Activated B cell treated with CpG ODN at 0.5 μM for 24 hours (primary cell): ENCODE data around the gene ZC3H6. TPM values are rescaled to one million over a fixed set of nuclear protein-coding genes. Genes with fewer than 3 reads are reported as not detected.
"Not testable (repeated sequence)": the region's sequence is repeated elsewhere in the genome, so short reads cannot be mapped to it uniquely, and the experiment has no call there.

Source experiments
- ATAC-seq: fragments of 200-7000 bp; cut with Tn5 transposase; one replicate; pipeline ENCODE4 v1.10.0; 2021; ENCODE audit warnings: low read depth, mild to moderate bottlenecking, moderate library complexity
- CTCF ChIA-PET: fragments of 350-600 bp; sonication (Branson Sonifier 250); formaldehyde crosslinking; loops from one replicate; lab custom pipeline; 2021; ENCODE audit warnings: antibody characterized with exemption; lab: Charles Lee
- POLR2A ChIA-PET: fragments of 350-600 bp; sonication (Branson Sonifier 250); formaldehyde crosslinking; loops from one replicate; lab custom pipeline; 2021; ENCODE audit warnings: antibody characterized with exemption; lab: Charles Lee
- DNase-seq: peaks from one replicate; pipeline ENCODE4 v3.0.0; 2022
- H3K27ac Mint-ChIP-seq: one replicate; pipeline ENCODE4 v1.8.0; 2020; ENCODE audit warnings: mixed read lengths
- H3K27me3 Mint-ChIP-seq: one replicate; pipeline ENCODE4 v1.8.0; 2021; ENCODE audit warnings: mixed read lengths
- H3K36me3 Mint-ChIP-seq: one replicate; pipeline ENCODE4 v1.8.0; 2021; ENCODE audit warnings: low read depth, mixed read lengths
- H3K4me1 Mint-ChIP-seq: one replicate; pipeline ENCODE4 v1.8.0; 2021; ENCODE audit warnings: mixed read lengths
- H3K4me3 Mint-ChIP-seq: one replicate; pipeline ENCODE4 v1.8.0; 2020; ENCODE audit warnings: mild to moderate bottlenecking, mixed read lengths
- H3K9me3 Mint-ChIP-seq: one replicate; pipeline ENCODE4 v1.8.0; 2020; ENCODE audit warnings: mixed read lengths
- intact Hi-C: fragments of 100-400 bp; cut with micrococcal nuclease; formaldehyde crosslinking; loops from one replicate; pipeline ENCODE4 v1.15.1; 2024
- total RNA-seq: library from RNA; stranded (reverse); gene quantifications from 2 replicates; pipeline ENCODE4 v1.2.3, GENCODE V29; 2022

ZC3H6 gene
- total RNA-seq, 1 donor from 2014 or later, result 7.3 TPM

GRCh38 chr2:112360055-112360454, 84.7 kb downstream of the ZC3H6 start:
- CTCF ChIA-PET, H3K27ac Mint-ChIP-seq, H3K4me1 Mint-ChIP-seq, H3K27me3 Mint-ChIP-seq, H3K36me3 Mint-ChIP-seq, H3K4me3 Mint-ChIP-seq, H3K9me3 Mint-ChIP-seq, POLR2A ChIA-PET, intact Hi-C loops, DNase-seq, ATAC-seq: not testable (repeated sequence)

Other genes with a start within 250 kb of the ZC3H6 start
- gene TMEM87B, start 220.3 kb upstream of the ZC3H6 start, total RNA-seq, result 19.8 and 20.0 TPM in 2 replicates
- 0.31 and 0.71 TPM in 2 replicates for gene FBLN7, start 137.2 kb upstream of the ZC3H6 start, total RNA-seq
- 17.2 and 25.7 TPM in 2 replicates for gene ZC3H8, start 20.6 kb upstream of the ZC3H6 start, total RNA-seq
- 16.4 and 26.6 TPM in 2 replicates for gene RGPD8, start 158.0 kb downstream of the ZC3H6 start, total RNA-seq
- gene TTL, start 206.6 kb downstream of the ZC3H6 start, total RNA-seq, result 16.0 and 20.8 TPM in 2 replicates